Femur (tissue), 1 donor: ENCODE results near the gene CLDN1.

Experiments
- DNase-seq: peaks from one replicate; pipeline ENCODE4 v3.0.0-alpha.2; 2017

The CLDN1 gene

GRCh38 chr3:190321789-190322603, at the start of gene CLDN1:
CLDN1 (minus strand) TSS chr3:190322446; CDS start chr3:190322206, 240 bp downstream.
- peak; percentile 82 for DNase-seq

GRCh38 chr3:190371152-190371551, 48.9 kb upstream of the CLDN1 start:
- no peak for DNase-seq

- DNase-seq = no peak
These were observed 48.1 kb upstream of the CLDN1 start for GRCh38 chr3:190370369-190370768.

GRCh38 chr3:190369668-190370295, 47.5 kb upstream of the CLDN1 start:
- DNase-seq = no peak

GRCh38 chr3:190368881-190369280, 46.6 kb upstream of the CLDN1 start:
- DNase-seq = no peak

GRCh38 chr3:190366133-190366532, 43.9 kb upstream of the CLDN1 start:
- no peak for DNase-seq

GRCh38 chr3:190362258-190362657, 40.0 kb upstream of the CLDN1 start:
- no peak for DNase-seq

- no peak for DNase-seq
These were observed 39.5 kb upstream of the CLDN1 start for GRCh38 chr3:190361791-190362190.

- DNase-seq = no peak
These were observed 38.0 kb upstream of the CLDN1 start for GRCh38 chr3:190360228-190360627.

GRCh38 chr3:190359813-190360212, 37.6 kb upstream of the CLDN1 start:
- DNase-seq = no peak

GRCh38 chr3:190357468-190357867, 35.2 kb upstream of the CLDN1 start:
- no peak for DNase-seq

- no peak for DNase-seq
These were observed 34.0 kb upstream of the CLDN1 start for GRCh38 chr3:190356246-190356645.

GRCh38 chr3:190352861-190353457, 30.7 kb upstream of the CLDN1 start:
- DNase-seq = no peak

GRCh38 chr3:190346541-190346940, 24.3 kb upstream of the CLDN1 start:
- no peak for DNase-seq

GRCh38 chr3:190345878-190346277, 23.6 kb upstream of the CLDN1 start:
- no peak for DNase-seq

GRCh38 chr3:190345027-190345821, 23.0 kb upstream of the CLDN1 start:
- no peak for DNase-seq

GRCh38 chr3:190340071-190340470, 17.8 kb upstream of the CLDN1 start:
- DNase-seq = no peak

GRCh38 chr3:190339130-190339529, 16.9 kb upstream of the CLDN1 start:
- no peak for DNase-seq

GRCh38 chr3:190338717-190339116, 16.5 kb upstream of the CLDN1 start:
- no peak for DNase-seq

GRCh38 chr3:190337301-190337700, 15.1 kb upstream of the CLDN1 start:
- DNase-seq = no peak

- DNase-seq = no peak
These were observed 14.4 kb upstream of the CLDN1 start for GRCh38 chr3:190336516-190337189.

GRCh38 chr3:190333961-190334360, 11.7 kb upstream of the CLDN1 start:
- no peak for DNase-seq
